Activated CD8-positive, alpha-beta memory T cell treated with anti-CD3 and anti-CD28 coated beads, Interleukin-2, amount 10 ng/mL, durations not matched to agents 7 days and 5 days (primary cell): ENCODE measurements around the gene OSBPL3. TPM values are rescaled to one million over a fixed set of nuclear protein-coding genes. Genes with fewer than 3 reads are reported as not detected.

Source experiments
- ATAC-seq: fragments of 150-1000 bp; cut with Tn5 transposase; one replicate; pipeline ENCODE4 v1.10.0; 2021; ENCODE audit warnings: moderate library complexity
- CTCF ChIA-PET: fragments of 350-600 bp; sonication (Branson Sonifier 250); formaldehyde crosslinking; loops from one replicate; lab custom pipeline; 2021; ENCODE audit warnings: antibody characterized with exemption; lab: Charles Lee
- DNase-seq: peaks from one replicate; pipeline ENCODE4 v3.0.0-alpha.2; 2020
- H3K27ac Mint-ChIP-seq: one replicate; pipeline ENCODE4 v1.8.0; 2021; ENCODE audit warnings: mild to moderate bottlenecking, mixed read lengths
- H3K27me3 Mint-ChIP-seq: one replicate; pipeline ENCODE4 v1.8.0; 2021; ENCODE audit warnings: mixed read lengths
- H3K36me3 Mint-ChIP-seq: one replicate; pipeline ENCODE4 v1.8.0; 2021; ENCODE audit warnings: mild to moderate bottlenecking, mixed read lengths
- H3K4me1 Mint-ChIP-seq: one replicate; pipeline ENCODE4 v1.8.0; 2021; ENCODE audit warnings: mixed read lengths
- H3K4me3 Mint-ChIP-seq: one replicate; pipeline ENCODE4 v1.8.0; 2021; ENCODE audit warnings: mild to moderate bottlenecking, moderate library complexity, mixed read lengths
- H3K9me3 Mint-ChIP-seq: one replicate; pipeline ENCODE4 v1.8.0; 2022; ENCODE audit warnings: low read depth, mixed read lengths
- total RNA-seq, 2 experiments: library from RNA; stranded (reverse); gene quantifications; one replicate each; pipeline ENCODE4 v1.2.3, GENCODE V29; 2021

The OSBPL3 gene
- total RNA-seq, 2 experiments from 2014 or later, result 98.3 to 133 TPM

- DNase-seq, result no peak
- H3K4me1 Mint-ChIP-seq, result peaks cover 35% of the 10 kb centered on the region
- peaks cover 43% of the 10 kb centered on the region for H3K36me3 Mint-ChIP-seq
- H3K27me3 Mint-ChIP-seq, result no peaks in the 10 kb centered on the region
- H3K9me3 Mint-ChIP-seq, result no peaks in the 10 kb centered on the region
- no peak overlapping the region for H3K27ac Mint-ChIP-seq
- no peak for ATAC-seq
- H3K4me3 Mint-ChIP-seq, result no peak overlapping the region
- CTCF ChIA-PET, result interaction anchor here (1.0 to 1.8 kb wide), 3 partner anchors 71 to 202 kb away, joined by 3 to 8 read pairs (median 3); no protein-coding TSS in a partner anchor
Observed at GRCh38 chr7:24891311-24891735, 88.7 kb downstream of the OSBPL3 start.

GRCh38 chr7:24889611-24890010 lies 90.4 kb downstream of the OSBPL3 start:
- DNase-seq (no peak), ATAC-seq (no peak)
- H3K27ac Mint-ChIP-seq, result no peak overlapping the region
- no peak overlapping the region for H3K4me3 Mint-ChIP-seq
- H3K4me1 Mint-ChIP-seq, result peaks cover 32% of the 10 kb centered on the region
- no peaks in the 10 kb centered on the region for H3K9me3 Mint-ChIP-seq
- H3K36me3 Mint-ChIP-seq, result peaks cover 55% of the 10 kb centered on the region
- no peaks in the 10 kb centered on the region for H3K27me3 Mint-ChIP-seq
- CTCF ChIA-PET, result interaction anchor here (2.3 kb wide), 1 partner anchor 11 kb away, joined by 5 read pairs; no protein-coding TSS in a partner anchor

DNA sequence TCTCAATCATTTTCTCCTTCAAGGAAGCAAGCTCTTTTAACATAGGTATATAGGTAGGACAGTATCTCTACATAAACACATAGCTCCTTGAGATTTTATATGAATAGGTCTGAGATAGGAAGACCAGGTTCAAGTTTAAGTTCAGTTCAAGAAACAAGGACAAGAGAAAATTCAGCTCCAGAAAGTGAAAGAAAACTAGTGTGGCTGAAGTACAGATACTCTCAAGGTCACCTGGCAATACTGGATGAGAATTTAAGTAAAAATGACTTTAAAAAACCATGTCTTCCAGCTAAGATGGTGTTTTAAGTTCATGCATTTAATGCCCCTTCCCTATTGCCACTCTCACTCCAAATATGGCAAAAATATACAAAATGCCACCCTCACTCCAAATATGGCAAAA lies 91.3 kb downstream of the OSBPL3 start:
- ATAC-seq (no peak), DNase-seq (no peak)
- no peaks in the 10 kb centered on the region for H3K27me3 Mint-ChIP-seq
- CTCF ChIA-PET, result interaction anchor here (1.3 to 2.3 kb wide), 2 partner anchors 10 to 91 kb away, joined by 5 to 6 read pairs; no protein-coding TSS in a partner anchor
- H3K9me3 Mint-ChIP-seq, result no peaks in the 10 kb centered on the region
- H3K36me3 Mint-ChIP-seq, result peaks cover 60% of the 10 kb centered on the region
- peak overlapping the region; percentile 28 for H3K27ac Mint-ChIP-seq
- H3K4me1 Mint-ChIP-seq, result peaks cover 35% of the 10 kb centered on the region
- no peak overlapping the region for H3K4me3 Mint-ChIP-seq

DNA sequence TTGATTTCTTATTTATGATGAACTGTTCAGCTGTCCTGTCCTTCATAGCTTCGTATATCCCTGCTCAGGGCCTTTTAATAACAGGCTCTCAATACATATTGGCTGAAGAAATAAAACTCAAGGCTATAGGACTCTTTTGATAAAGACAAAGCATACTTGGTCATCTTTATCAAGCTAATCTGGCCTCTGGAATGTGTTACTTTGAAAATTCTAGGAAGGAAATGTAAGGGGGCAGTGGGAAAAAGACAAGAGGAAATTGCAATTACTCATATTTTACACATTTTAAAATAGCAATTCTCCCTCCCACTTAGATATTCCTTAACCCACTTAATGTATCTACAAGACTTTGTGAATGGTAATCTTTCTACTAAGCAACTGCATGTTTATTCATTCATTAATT lies 94.3 kb downstream of the OSBPL3 start:
- H3K27me3 Mint-ChIP-seq, result no peaks in the 10 kb centered on the region
- DNase-seq (no peak), ATAC-seq (no peak)
- no peak overlapping the region for H3K27ac Mint-ChIP-seq
- peaks cover 39% of the 10 kb centered on the region for H3K4me1 Mint-ChIP-seq
- H3K4me3 Mint-ChIP-seq, result no peak overlapping the region
- peaks cover 55% of the 10 kb centered on the region for H3K36me3 Mint-ChIP-seq
- CTCF ChIA-PET, result interaction anchor here (0.6 to 1.6 kb wide), 4 partner anchors 42 to 184 kb away, joined by 3 to 5 read pairs (median 4); partner anchors contain the start of gene OSBPL3
- H3K9me3 Mint-ChIP-seq, result no peaks in the 10 kb centered on the region

- no peak for ATAC-seq
- Mint-ChIP-seq H3K4me3 (no peak overlapping the region), H3K4me1 (peaks cover 40% of the 10 kb centered on the region), H3K27ac (no peak overlapping the region), H3K27me3 (no peaks in the 10 kb centered on the region), H3K36me3 (peaks cover 53% of the 10 kb centered on the region), H3K9me3 (no peaks in the 10 kb centered on the region)
- DNase-seq, result no peak
- CTCF ChIA-PET, result interaction anchor here (1.0 to 1.6 kb wide), 2 partner anchors 94 to 185 kb away, joined by 3 to 4 read pairs; partner anchors contain the start of gene OSBPL3
Observed at GRCh38 chr7:24885305-24885704, 94.7 kb downstream of the OSBPL3 start.

DNA sequence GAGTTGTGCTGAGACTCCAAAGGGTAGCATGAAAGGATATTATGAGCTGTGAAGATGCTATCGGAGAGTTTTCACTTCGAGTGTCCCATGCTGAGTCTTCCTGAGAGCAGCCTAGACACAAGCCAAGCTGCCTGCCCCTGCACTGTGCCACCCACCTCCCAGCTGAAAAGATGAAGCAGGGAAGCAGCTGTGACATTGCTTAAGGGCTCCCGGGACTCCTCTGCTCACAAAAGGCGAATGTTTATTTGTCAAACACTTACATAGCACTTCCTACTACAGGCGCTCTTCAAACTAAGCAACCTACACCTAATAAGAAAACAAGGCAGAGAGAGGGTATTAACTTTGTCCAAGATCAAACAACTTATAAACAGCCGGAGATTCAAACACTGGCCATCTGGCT lies 95.6 kb downstream of the OSBPL3 start:
- Mint-ChIP-seq H3K36me3 (peaks cover 46% of the 10 kb centered on the region), H3K4me1 (peaks cover 37% of the 10 kb centered on the region), H3K27me3 (no peaks in the 10 kb centered on the region), H3K9me3 (no peaks in the 10 kb centered on the region), H3K27ac (no peak overlapping the region), H3K4me3 (no peak overlapping the region)
- no peak for DNase-seq
- ATAC-seq, result no peak
- CTCF ChIA-PET, result interaction anchor here (1.5 to 1.6 kb wide), 2 partner anchors 94 to 209 kb away, joined by 5 to 7 read pairs; partner anchors contain the start of gene OSBPL3

DNA sequence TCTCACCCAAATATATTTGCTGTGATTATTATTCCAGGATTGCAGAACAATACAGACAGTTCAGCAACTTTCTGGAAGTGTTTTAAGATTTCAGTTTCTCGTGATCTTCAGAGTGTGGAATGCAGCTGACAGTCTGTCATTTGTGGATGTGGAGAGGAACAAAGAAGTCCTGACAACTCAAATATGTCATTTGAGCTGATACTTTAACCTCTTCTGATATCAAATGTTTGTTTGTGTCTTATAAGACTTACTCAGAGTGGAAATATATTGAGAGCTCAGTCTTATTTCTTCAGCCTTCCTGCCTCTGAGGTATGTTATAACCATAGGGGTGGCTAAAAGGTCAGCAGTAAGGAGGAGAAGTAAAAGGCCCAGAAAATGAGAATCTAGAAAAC lies 96.4 kb downstream of the OSBPL3 start:
- Mint-ChIP-seq H3K27ac (no peak overlapping the region), H3K4me1 (peaks cover 39% of the 10 kb centered on the region)

GRCh38 chr7:24882989-24883621 lies 96.9 kb downstream of the OSBPL3 start:
- H3K36me3 Mint-ChIP-seq, result peaks cover 38% of the 10 kb centered on the region
- no peak overlapping the region for H3K27ac Mint-ChIP-seq
- no peaks in the 10 kb centered on the region for H3K27me3 Mint-ChIP-seq
- CTCF ChIA-PET, result interaction anchor here (1.5 to 1.6 kb wide), 2 partner anchors 96 to 211 kb away, joined by 5 to 7 read pairs; partner anchors contain the start of gene OSBPL3
- no peak for ATAC-seq
- no peak overlapping the region for H3K4me3 Mint-ChIP-seq
- H3K9me3 Mint-ChIP-seq, result no peaks in the 10 kb centered on the region
- DNase-seq, result no peak
- peaks cover 44% of the 10 kb centered on the region for H3K4me1 Mint-ChIP-seq

More for the DNA sequence above, 96.4 kb downstream of the OSBPL3 start:
- ATAC-seq (no peak), DNase-seq (no peak)
- CTCF ChIA-PET, result interaction anchor here (1.5 to 1.6 kb wide), 2 partner anchors 95 to 210 kb away, joined by 5 to 7 read pairs; partner anchors contain the start of gene OSBPL3
- Mint-ChIP-seq H3K9me3 (no peaks in the 10 kb centered on the region), H3K27me3 (no peaks in the 10 kb centered on the region), H3K36me3 (peaks cover 40% of the 10 kb centered on the region), H3K4me3 (no peak overlapping the region)

DNA sequence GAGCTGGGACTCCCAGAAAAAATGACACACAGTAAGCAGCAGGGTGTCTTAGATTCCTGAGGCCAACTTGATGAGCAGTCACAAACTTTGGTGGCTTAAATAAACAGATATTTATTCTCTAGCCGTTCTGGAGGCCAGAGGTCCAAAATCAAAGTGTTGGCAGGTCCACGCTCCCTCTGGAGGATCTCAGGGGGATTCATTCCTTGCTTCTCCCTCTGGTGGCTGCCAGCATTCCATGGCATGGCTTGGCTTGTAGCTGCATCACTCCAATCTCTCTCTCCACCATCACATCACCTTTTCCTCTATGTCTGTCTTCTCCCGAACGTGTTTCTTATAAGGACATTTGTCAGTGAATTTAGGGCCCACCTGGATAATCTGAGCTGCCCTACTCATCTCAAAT lies 98.4 kb downstream of the OSBPL3 start:
- Mint-ChIP-seq H3K27ac (no peak overlapping the region), H3K27me3 (no peaks in the 10 kb centered on the region), H3K9me3 (no peaks in the 10 kb centered on the region), H3K4me1 (peaks cover 50% of the 10 kb centered on the region), H3K4me3 (no peak overlapping the region), H3K36me3 (peaks cover 33% of the 10 kb centered on the region)
- ATAC-seq (no peak), DNase-seq (no peak)
- CTCF ChIA-PET, result interaction anchor here (1.1 to 2.6 kb wide), 5 partner anchors 15 to 188 kb away, joined by 3 to 9 read pairs (median 4); no protein-coding TSS in a partner anchor

DNA sequence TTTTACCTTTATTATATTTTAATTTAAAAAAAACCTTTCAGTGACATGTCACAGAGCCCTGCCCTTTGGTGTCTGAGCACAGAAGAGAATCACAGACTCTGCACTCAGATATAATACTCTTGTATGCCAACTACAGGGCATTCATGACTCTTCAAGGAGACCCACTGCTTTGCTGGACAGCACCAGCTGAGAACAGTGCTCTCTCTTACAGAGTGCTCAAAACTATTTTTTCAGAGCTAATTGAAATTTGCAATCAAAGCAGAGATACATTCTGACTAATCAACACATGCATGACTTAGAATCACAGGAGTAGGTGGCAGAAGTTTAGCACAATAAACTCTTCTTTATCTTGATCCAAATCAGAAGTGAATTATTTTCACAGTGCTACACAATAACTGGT lies 99.1 kb downstream of the OSBPL3 start:
- H3K27me3 Mint-ChIP-seq, result no peaks in the 10 kb centered on the region
- ATAC-seq, result no peak

GRCh38 chr7:24879291-24879690 lies 100.7 kb downstream of the OSBPL3 start:
- ATAC-seq (no peak), DNase-seq (no peak)
- Mint-ChIP-seq H3K27me3 (no peaks in the 10 kb centered on the region), H3K4me3 (no peak overlapping the region), H3K9me3 (no peaks in the 10 kb centered on the region), H3K36me3 (peaks cover 20% of the 10 kb centered on the region), H3K4me1 (peaks cover 39% of the 10 kb centered on the region), H3K27ac (no peak overlapping the region)
- CTCF ChIA-PET, result interaction anchor here (0.9 to 2.6 kb wide), 5 partner anchors 10 to 220 kb away, joined by 3 to 9 read pairs (median 4); no protein-coding TSS in a partner anchor

More for the DNA sequence above, 99.1 kb downstream of the OSBPL3 start:
- H3K4me3 Mint-ChIP-seq, result no peak overlapping the region
- peaks cover 28% of the 10 kb centered on the region for H3K36me3 Mint-ChIP-seq
- CTCF ChIA-PET, result interaction anchor here (0.8 to 2.6 kb wide), 5 partner anchors 16 to 189 kb away, joined by 3 to 9 read pairs (median 4); no protein-coding TSS in a partner anchor
- no peak overlapping the region for H3K27ac Mint-ChIP-seq
- no peak for DNase-seq
- H3K9me3 Mint-ChIP-seq, result no peaks in the 10 kb centered on the region
- peaks cover 46% of the 10 kb centered on the region for H3K4me1 Mint-ChIP-seq

DNA sequence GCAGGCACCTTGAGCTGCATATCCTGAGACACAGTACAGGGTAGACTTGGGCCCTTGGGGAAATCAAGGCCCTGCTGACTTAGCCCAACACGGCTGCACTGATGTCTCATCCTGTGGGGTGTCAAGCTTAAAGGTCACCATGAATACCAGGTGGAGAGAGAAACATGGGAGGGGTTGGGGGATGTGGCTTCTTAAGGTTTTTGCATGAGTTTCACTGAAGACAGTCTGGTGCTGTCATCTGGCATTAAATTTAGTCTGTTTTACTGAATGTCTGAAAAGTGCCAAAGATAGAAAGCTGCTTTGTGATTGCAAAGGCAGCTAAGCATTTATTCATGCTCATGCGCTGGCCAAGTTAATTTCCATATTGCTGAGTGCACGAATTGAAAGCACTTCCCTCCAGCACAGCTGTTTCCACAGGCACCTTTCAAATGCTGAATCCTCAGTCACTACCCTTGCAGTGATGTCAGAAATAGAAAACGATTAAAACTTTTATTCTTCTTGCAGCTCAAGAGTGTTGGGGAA lies 102.1 kb downstream of the OSBPL3 start:
- H3K4me3 Mint-ChIP-seq, result no peak overlapping the region
- CTCF ChIA-PET, result interaction anchor here (0.8 to 1.9 kb wide), 6 partner anchors 11 to 65 kb away, joined by 3 to 5 read pairs (median 4); no protein-coding TSS in a partner anchor
- ATAC-seq (peak; percentile 49), DNase-seq (no peak)
- no peak overlapping the region for H3K27ac Mint-ChIP-seq
- H3K36me3 Mint-ChIP-seq, result peaks cover 12% of the 10 kb centered on the region
- peaks cover 34% of the 10 kb centered on the region for H3K4me1 Mint-ChIP-seq
- no peaks in the 10 kb centered on the region for H3K9me3 Mint-ChIP-seq
- H3K27me3 Mint-ChIP-seq, result no peaks in the 10 kb centered on the region

DNA sequence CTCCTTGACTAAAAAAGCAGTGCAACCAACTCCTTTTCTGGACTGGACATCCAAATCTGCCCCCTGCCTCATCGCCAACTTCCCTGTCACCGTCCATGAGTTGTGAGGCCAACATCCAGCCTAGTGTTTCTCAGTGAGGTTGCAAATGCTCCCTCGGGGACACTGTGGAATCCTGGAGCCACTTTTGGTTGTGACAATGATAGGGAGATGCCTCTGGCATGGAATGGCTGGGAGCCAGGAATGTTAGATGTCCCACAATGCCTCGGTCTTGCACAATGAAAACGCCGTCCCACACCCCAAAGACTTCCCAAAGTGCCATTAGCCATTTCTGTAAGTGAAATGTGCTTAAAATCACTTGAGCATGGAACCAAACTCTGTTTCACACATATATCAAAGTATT lies 105.2 kb downstream of the OSBPL3 start:
- no peak for DNase-seq
- Mint-ChIP-seq H3K4me1 (peaks cover 45% of the 10 kb centered on the region), H3K36me3 (peaks cover 24% of the 10 kb centered on the region), H3K27ac (no peak overlapping the region), H3K4me3 (no peak overlapping the region), H3K27me3 (no peaks in the 10 kb centered on the region), H3K9me3 (no peaks in the 10 kb centered on the region)
- CTCF ChIA-PET, result no interaction called here
- ATAC-seq, result no peak
